TTC549 (cell line): ENCODE data around the gene NACA.
"Not testable (repeated sequence)": the region's sequence is repeated elsewhere in the genome, so short reads cannot be mapped to it uniquely, and the experiment has no call there.

Experiments
- FAIRE-seq: peaks from 2 replicates; lab custom pipeline; 2012; peaks lifted over from hg19 to GRCh38; lab: Jason Lieb, UNC

NACA gene

GRCh38 chr12:56723889-56724700, 1.0 kb downstream of the NACA start:
- no peak for FAIRE-seq

- FAIRE-seq = no peak
Observed at GRCh38 chr12:56723352-56723751, 1.7 kb downstream of the NACA start.

- no peak for FAIRE-seq
Observed at GRCh38 chr12:56722832-56723231, 2.3 kb downstream of the NACA start.

GRCh38 chr12:56721721-56722120, 3.4 kb downstream of the NACA start:
- no peak for FAIRE-seq

- FAIRE-seq = no peak
Observed at GRCh38 chr12:56721216-56721615, 3.9 kb downstream of the NACA start.

- no peak for FAIRE-seq
Observed at GRCh38 chr12:56720731-56721151, 4.4 kb downstream of the NACA start.

GRCh38 chr12:56719056-56719455, 6.0 kb downstream of the NACA start:
- no peak for FAIRE-seq

- FAIRE-seq = no peak
Observed at GRCh38 chr12:56718636-56719035, 6.5 kb downstream of the NACA start.

GRCh38 chr12:56718149-56718548, 7.0 kb downstream of the NACA start:
- no peak for FAIRE-seq

GRCh38 chr12:56716933-56717880, 7.9 kb downstream of the NACA start:
- FAIRE-seq = no peak

GRCh38 chr12:56716458-56716857, 8.6 kb downstream of the NACA start:
- FAIRE-seq = no peak

- no peak for FAIRE-seq
Observed at GRCh38 chr12:56715798-56716197, 9.3 kb downstream of the NACA start.

GRCh38 chr12:56714431-56714929, 10.6 kb downstream of the NACA start:
- FAIRE-seq = no peak

- FAIRE-seq = no peak
Observed at GRCh38 chr12:56713345-56713744, 11.8 kb downstream of the NACA start.

GRCh38 chr12:56709759-56710376, 15.2 kb downstream of the NACA start:
- no peak for FAIRE-seq

- not testable (repeated sequence) for FAIRE-seq
Observed at GRCh38 chr12:56704522-56704921, 20.6 kb downstream of the NACA start.

GRCh38 chr12:56699020-56699661, 26.0 kb downstream of the NACA start:
- no peak for FAIRE-seq

GRCh38 chr12:56695327-56696101, 29.6 kb downstream of the NACA start:
- FAIRE-seq = no peak

GRCh38 chr12:56694161-56694560, 30.9 kb downstream of the NACA start:
- FAIRE-seq = no peak

- FAIRE-seq = no peak
Observed at GRCh38 chr12:56688846-56689109, 36.3 kb downstream of the NACA start.

GRCh38 chr12:56688129-56688845, 36.8 kb downstream of the NACA start, which contains the start of gene PTGES3:
TSS of gene PTGES3 (minus strand) at chr12:56688284. CDS start at chr12:56687999, 285 bp downstream.
- FAIRE-seq = peak; percentile 32
